ENCODE results near the gene GP5.

DNA sequence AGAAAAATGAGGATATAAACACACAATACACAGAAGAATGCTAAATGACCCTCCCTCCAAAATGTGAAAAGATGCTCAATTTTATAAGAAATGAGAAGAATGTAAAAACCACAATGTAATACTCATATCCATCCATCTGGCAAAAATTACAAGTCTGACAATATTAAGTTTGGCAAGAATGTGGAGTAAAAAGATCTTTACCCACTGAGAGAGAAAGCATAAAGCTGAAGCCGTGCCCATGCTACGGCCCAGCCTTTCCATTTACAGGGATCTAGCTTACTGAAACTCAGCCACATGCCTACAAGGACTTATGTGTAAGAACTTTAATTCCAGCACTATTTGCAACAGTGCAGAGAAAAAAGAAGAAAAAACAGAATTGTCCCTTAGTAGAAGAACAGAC lies 44.8 kb upstream of the GP5 start:
- TF ChIP-seq POLR2B (IDR thresholded peaks at IDR 0.05; ENCODE audit: low read depth, partially characterized antibody): no peak
- no peak for TF ChIP-seq RCOR1 (IDR thresholded peaks at IDR 0.05; ENCODE audit: borderline replicate concordance in 1 of 2, low read depth in 2 of 2, low read length in 2 of 2)
- TF ChIP-seq, protein P1, sequence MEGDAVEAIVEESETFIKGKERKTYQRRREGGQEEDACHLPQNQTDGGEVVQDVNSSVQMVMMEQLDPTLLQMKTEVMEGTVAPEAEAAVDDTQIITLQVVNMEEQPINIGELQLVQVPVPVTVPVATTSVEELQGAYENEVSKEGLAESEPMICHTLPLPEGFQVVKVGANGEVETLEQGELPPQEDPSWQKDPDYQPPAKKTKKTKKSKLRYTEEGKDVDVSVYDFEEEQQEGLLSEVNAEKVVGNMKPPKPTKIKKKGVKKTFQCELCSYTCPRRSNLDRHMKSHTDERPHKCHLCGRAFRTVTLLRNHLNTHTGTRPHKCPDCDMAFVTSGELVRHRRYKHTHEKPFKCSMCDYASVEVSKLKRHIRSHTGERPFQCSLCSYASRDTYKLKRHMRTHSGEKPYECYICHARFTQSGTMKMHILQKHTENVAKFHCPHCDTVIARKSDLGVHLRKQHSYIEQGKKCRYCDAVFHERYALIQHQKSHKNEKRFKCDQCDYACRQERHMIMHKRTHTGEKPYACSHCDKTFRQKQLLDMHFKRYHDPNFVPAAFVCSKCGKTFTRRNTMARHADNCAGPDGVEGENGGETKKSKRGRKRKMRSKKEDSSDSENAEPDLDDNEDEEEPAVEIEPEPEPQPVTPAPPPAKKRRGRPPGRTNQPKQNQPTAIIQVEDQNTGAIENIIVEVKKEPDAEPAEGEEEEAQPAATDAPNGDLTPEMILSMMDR (IDR thresholded peaks at IDR 0.05 in 2 of 3, conservative IDR thresholded peaks at IDR 0.05 in 1 of 3; ENCODE audit: insufficient read depth in 2 of 3, low read depth in 1 of 3, low read length in 3 of 3): no peak
- no peak for TF ChIP-seq ETV6 (IDR thresholded peaks at IDR 0.05; ENCODE audit: borderline replicate concordance in 1 of 2, low read depth in 2 of 2, low read length in 1 of 2)
- no peak for TF ChIP-seq ETV6 (CRISPR knock-in tag; IDR thresholded peaks at IDR 0.05; ENCODE audit: borderline replicate concordance)
- TF ChIP-seq EZH2 (IDR thresholded peaks at IDR 0.05; ENCODE audit: borderline replicate concordance, low read depth, low read length): no peak

Data from K562 (cell line).